ENCODE data around the gene CDKAL1.
"Not testable (repeated sequence)": the region's sequence is repeated elsewhere in the genome, so short reads cannot be mapped to it uniquely, and the experiment has no call there.

The CDKAL1 gene

GRCh38 chr6:20554817-20555216 lies 20.6 kb downstream of the CDKAL1 start:
- no peak for DNase-seq (ENCODE audit: low spot score)

- no peak for DNase-seq (ENCODE audit: low spot score)
Observed at GRCh38 chr6:20559924-20560551, 25.8 kb downstream of the CDKAL1 start.

GRCh38 chr6:20563377-20563776 lies 29.1 kb downstream of the CDKAL1 start:
- no peak for DNase-seq (ENCODE audit: low spot score)

- DNase-seq (ENCODE audit: low spot score): no peak
Observed at GRCh38 chr6:20564269-20564668, 30.0 kb downstream of the CDKAL1 start.

- no peak for DNase-seq (ENCODE audit: low spot score)
Observed at GRCh38 chr6:20564777-20565176, 30.5 kb downstream of the CDKAL1 start.

- no peak for DNase-seq (ENCODE audit: low spot score)
Observed at GRCh38 chr6:20565342-20565741, 31.1 kb downstream of the CDKAL1 start.

- DNase-seq (ENCODE audit: low spot score): no peak
Observed at GRCh38 chr6:20566109-20566508, 31.9 kb downstream of the CDKAL1 start.

- no peak for DNase-seq (ENCODE audit: low spot score)
Observed at GRCh38 chr6:20569000-20569610, 34.8 kb downstream of the CDKAL1 start.

GRCh38 chr6:20571261-20571660 lies 37.0 kb downstream of the CDKAL1 start:
- DNase-seq (ENCODE audit: low spot score): no peak

- DNase-seq (ENCODE audit: low spot score): no peak
Observed at GRCh38 chr6:20572288-20572687, 38.0 kb downstream of the CDKAL1 start.

- no peak for DNase-seq (ENCODE audit: low spot score)
Observed at GRCh38 chr6:20572940-20573339, 38.7 kb downstream of the CDKAL1 start.

- no peak for DNase-seq (ENCODE audit: low spot score)
Observed at GRCh38 chr6:20574355-20574754, 40.1 kb downstream of the CDKAL1 start.

- no peak for DNase-seq (ENCODE audit: low spot score)
Observed at GRCh38 chr6:20575125-20575524, 40.9 kb downstream of the CDKAL1 start.

- DNase-seq (ENCODE audit: low spot score): no peak
Observed at GRCh38 chr6:20575704-20576451, 41.6 kb downstream of the CDKAL1 start.

- no peak for DNase-seq (ENCODE audit: low spot score)
Observed at GRCh38 chr6:20577173-20577688, 43.0 kb downstream of the CDKAL1 start.

- no peak for DNase-seq (ENCODE audit: low spot score)
Observed at GRCh38 chr6:20581070-20581469, 46.8 kb downstream of the CDKAL1 start.

GRCh38 chr6:20582586-20583443 lies 48.6 kb downstream of the CDKAL1 start:
- no peak for DNase-seq (ENCODE audit: low spot score)

- DNase-seq (ENCODE audit: low spot score): no peak
Observed at GRCh38 chr6:20583444-20583800, 49.2 kb downstream of the CDKAL1 start.

- DNase-seq (ENCODE audit: low spot score): no peak
Observed at GRCh38 chr6:20584100-20584731, 50.0 kb downstream of the CDKAL1 start.

- DNase-seq (ENCODE audit: low spot score): no peak
Observed at GRCh38 chr6:20589266-20589665, 55.0 kb downstream of the CDKAL1 start.

- not testable (repeated sequence) for DNase-seq (ENCODE audit: low spot score)
Observed at GRCh38 chr6:20590476-20590875, 56.2 kb downstream of the CDKAL1 start.
